ENCODE data around the gene STARD4.

The STARD4 gene, protein sequence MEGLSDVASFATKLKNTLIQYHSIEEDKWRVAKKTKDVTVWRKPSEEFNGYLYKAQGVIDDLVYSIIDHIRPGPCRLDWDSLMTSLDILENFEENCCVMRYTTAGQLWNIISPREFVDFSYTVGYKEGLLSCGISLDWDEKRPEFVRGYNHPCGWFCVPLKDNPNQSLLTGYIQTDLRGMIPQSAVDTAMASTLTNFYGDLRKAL

GRCh38 chr5:111512375-111513130 lies at the start of gene STARD4:
Gene STARD4 (minus strand): TSS chr5:111512535. CDS start chr5:111507433, 5,102 bp downstream.
- DNase-seq (ENCODE audit: low read depth in 2 of 2): peak; percentile 85 to 90

- no peak for DNase-seq (ENCODE audit: low read depth in 2 of 2)
Observed at GRCh38 chr5:111559680-111560079, 47.3 kb upstream of the STARD4 start.

DNA sequence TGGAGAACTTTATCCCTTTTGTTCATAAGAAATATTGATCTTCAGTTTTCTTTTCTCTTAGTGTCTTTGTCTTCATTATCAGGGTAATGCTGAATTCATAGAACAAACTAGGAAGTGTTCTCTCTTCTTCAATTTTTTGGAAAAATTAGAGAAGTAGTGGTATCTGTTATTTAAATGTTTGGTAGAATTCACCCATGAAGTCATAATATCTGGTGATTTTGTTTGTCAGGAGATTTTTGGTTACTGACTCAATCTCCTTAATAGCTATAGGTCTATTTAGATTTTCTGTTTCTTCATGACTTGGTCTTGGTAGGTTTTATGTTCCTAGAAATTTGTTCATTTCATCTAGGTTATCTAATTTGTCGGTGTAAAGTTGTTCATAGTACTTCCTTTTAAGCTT lies 45.4 kb upstream of the STARD4 start:
- DNase-seq (ENCODE audit: low read depth in 2 of 2): no peak

- DNase-seq (ENCODE audit: low read depth in 2 of 2): no peak
Observed at GRCh38 chr5:111557111-111557510, 44.8 kb upstream of the STARD4 start.

- DNase-seq (ENCODE audit: low read depth in 2 of 2): no peak
Observed at GRCh38 chr5:111556501-111556900, 44.2 kb upstream of the STARD4 start.

DNA sequence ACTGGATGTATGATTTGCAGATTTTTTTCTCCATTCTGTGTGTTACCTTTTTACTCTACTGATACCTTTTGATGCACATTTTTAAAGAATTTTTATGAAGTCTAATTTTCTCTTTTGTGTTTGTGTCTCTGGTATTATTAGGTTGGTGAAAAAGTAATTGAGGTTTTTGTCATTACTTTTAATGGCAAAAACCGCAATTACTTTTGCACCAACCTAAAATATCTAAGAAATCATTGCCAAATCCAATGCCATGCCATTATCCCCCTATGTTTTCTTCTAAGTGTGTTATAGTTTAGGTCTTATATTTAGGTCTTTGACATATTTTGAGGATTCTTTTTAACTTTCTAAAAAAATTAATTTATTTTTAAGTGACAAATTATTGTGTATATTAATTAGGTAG lies 43.4 kb upstream of the STARD4 start:
- DNase-seq (ENCODE audit: low read depth in 2 of 2): no peak

DNA sequence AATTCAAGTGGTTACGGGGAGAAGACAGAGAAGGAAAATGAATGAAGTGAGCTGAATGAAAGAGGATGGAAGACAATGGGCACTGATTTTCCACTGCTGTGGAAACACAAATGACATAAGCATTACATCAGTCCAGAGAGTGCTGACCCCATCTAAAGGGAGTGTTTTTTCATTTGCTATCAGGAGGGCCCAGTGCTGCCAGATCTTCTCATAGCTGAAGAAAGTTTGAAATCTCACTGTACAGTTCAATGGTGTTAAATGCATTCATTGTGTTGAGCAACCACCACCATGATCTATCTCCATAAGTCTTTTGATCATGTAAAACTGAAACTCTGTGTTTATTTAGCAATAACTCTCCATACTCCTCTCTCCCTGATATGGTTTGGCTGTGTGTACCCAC lies 41.5 kb upstream of the STARD4 start:
- no peak for DNase-seq (ENCODE audit: low read depth in 2 of 2)

DNA sequence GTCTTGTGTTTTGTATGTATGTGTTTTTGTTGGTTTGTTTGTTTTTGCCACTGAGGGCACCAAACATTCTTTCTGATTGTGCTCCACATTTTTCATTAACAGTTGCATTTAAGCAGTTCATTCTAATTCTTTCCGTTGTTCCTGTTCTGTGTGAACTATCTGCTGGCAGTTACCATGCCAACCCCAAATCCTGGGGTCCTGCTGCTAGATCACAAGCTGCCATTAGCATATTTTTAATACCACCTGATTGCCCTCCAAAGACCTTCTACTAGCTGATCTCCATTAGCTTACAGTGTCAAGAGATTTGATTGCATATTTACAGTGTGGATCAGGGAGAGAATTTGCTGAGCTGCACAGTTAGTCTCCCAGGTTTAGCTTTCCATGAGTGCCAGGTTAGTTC lies 40.6 kb upstream of the STARD4 start:
- DNase-seq (ENCODE audit: low read depth in 2 of 2): no peak

GRCh38 chr5:111552492-111552891 lies 40.2 kb upstream of the STARD4 start:
- DNase-seq (ENCODE audit: low read depth in 2 of 2): no peak

DNA sequence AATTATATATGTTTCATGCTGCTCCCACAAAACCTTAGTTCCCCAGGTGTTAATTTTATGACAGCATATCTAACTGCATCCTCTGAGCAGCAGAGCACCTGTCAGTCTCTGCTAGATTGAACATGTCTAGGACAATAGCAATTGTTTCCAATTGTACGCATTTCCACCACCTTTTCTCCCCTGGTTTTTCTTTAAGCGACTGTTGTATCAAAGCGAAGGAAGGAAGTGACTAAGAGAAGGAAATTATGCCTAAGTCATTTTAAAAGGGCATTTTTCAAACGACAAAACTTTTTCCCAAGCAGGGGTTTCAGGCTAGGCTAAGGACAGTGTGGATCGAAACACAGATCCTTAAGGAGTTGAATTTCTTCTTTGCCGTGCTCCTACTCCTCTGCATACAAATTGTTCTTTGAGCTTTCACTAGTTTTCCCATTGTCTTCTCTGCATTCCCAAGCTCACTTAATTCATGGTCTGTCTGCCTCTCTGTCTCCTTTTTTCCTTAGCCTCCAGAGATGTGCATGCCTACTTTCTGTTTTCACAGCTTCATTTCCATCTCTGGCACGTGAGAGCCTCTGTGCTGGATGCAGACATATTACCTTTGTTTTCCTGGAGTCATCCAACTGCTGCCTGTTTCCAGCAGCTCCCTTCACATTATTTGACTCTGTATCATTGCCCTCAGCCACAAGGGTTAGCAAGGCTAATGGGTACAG lies 39.4 kb upstream of the STARD4 start:
- DNase-seq (ENCODE audit: low read depth in 2 of 2): no peak

GRCh38 chr5:111551161-111551560 lies 38.8 kb upstream of the STARD4 start:
- DNase-seq (ENCODE audit: low read depth in 2 of 2): no peak

DNA sequence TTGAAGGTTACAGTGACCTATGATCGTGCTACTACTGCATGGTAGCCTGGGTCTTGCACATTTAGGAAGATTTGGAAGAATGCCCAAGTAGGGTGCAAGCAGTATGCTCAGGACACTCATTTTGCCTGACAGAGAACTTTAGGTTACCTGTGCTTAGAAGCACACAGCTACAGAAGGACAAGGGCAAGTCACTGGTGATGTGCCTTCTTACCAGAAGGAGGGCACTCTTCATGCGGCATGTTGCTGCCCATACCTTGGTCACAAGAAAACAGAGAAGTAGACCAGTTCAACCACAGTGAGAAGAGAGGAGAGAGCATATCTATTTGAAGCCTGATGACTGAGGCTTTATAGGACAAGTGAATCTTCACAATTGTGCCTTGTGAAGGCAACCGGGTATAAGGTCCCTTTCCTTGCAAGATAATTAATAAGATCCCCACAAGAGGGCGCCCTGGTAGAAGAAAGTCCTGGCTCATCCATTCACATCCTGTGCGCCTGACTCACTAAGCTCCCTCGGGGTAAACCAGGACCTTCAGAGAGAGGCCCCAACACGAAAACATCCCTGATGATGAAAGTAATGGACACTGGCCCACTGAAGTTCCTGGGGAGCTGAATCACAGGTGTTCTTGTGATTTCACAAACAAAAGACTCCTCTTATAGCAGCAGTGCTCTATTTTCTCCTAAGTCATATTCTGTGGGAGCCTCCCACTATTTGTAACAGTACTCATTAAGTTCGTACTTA lies 38.1 kb upstream of the STARD4 start:
- peak; percentile 25 to 47 for DNase-seq (ENCODE audit: low read depth in 2 of 2)

GRCh38 chr5:111548992-111549649 lies 36.8 kb upstream of the STARD4 start:
- no peak for DNase-seq (ENCODE audit: low read depth in 2 of 2)

DNA sequence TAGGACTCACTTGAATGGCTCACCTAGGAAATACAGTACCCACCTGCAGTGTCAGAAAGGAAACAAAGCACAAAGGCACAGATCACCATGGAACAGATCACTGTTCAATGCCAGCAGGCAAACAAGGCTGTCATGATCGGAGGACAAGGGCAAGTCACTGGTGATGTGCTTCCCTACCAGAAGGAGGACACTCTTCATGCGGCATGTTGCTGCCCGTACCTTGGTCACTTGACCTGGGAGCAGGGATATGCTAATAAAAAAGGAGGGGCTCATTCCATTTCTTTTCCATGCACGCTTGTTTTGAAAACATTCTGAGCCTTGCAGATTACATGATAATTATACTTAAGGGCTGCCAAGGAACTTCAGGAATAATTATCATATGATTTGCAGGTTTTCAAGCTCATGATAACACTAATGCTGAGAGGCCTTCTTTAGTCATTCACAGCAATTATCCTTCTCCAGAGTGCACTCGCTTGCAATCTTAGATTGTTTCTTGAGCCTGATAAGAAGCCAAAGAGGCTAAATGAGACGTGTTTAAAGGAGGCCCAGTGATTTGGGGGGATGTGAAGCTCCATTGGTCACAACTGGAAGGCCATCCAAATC lies 36.1 kb upstream of the STARD4 start:
- DNase-seq (ENCODE audit: low read depth in 2 of 2): no peak

- DNase-seq (ENCODE audit: low read depth in 2 of 2): no peak
Observed at GRCh38 chr5:111545031-111545430, 32.7 kb upstream of the STARD4 start.

- no peak for DNase-seq (ENCODE audit: low read depth in 2 of 2)
Observed at GRCh38 chr5:111537141-111538024, 25.0 kb upstream of the STARD4 start.

DNA sequence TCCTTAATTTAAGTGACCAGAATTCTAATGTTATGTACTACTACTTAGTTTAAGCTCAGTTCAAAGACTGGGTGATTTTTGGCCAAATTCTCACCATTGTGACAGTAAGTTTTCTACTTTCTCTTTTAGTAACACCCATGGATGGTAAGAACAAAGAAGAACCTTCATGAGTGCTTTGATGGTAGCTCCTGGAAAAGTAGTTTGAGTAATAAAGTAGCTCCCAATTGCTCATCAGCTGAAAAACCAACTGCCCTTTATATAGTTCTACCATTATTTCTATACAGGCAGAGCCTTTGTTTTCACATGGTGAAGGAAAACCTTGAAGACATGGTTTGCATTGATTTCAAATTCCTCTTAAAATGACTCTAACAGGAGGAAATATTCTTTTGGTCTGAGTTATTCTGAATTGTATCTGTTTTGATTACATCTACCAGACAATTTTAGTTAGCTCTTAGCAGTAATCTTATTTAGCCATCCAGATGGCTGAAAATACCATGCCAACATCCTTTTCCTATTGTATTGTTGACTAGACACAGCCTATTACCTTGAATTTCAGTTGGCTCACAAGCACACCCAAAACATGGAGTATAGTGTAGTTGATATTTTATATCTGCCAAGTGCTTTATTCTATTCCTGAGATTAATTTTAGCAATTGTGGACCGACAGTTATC lies 23.7 kb upstream of the STARD4 start:
- no peak for DNase-seq (ENCODE audit: low read depth in 2 of 2)

DNA sequence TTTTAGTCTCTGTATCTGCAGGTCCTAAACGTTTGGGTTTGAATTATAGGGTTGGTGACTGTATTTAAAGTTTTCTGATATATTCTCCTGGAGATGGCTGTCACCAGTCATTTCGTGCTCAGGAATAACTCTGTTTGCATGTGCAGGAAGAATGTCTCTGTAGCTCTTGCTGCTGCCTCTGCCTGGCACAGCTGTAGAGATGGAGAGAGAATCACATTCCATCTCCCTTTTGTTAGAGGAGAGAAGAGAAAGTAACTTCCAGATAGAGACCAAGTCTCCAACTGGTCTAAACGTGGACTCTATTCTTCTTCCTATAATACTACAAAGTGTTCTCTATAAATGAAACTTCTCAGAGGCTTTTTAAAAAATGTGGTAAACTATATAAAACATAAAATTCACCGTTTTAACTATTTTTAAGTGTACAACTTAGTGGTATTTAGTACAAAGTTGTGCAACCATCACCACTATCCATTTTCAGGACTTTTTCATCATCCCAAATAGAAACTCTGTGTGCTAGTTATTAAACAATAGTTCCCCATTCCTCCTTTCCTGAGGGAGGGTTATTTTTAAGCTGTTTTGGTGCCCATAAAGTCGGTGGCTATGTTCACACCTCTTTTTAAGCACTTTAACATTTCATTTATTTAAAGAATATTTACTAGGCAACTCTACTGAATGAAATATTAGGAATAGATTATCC lies 20.7 kb upstream of the STARD4 start:
- no peak for DNase-seq (ENCODE audit: low read depth in 2 of 2)

- DNase-seq (ENCODE audit: low read depth in 2 of 2): peak; percentile 57 to 59
Observed at GRCh38 chr5:111530298-111530740, 18.0 kb upstream of the STARD4 start.
